H9 (cell line): Measurements from ENCODE around the gene MARK2. TPM values are rescaled to one million over a fixed set of nuclear protein-coding genes. Genes with fewer than 3 reads are reported as not detected.

ENCODE experiments used
- DNase-seq: peaks from one replicate; pipeline ENCODE4 v3.0.0-alpha.2; 2017
- H2AFZ ChIP-seq: one replicate; pipeline ENCODE4 v1.6.1; 2013; ENCODE audit warnings: mild to moderate bottlenecking, low read length, control low read depth, moderate library complexity
- H2AK5ac ChIP-seq: 2 replicates; pipeline ENCODE4 v1.6.1; 2013; ENCODE audit warnings: low read length, control low read depth, mixed read lengths; ENCODE audit not compliant: insufficient read length
- H2BK120ac ChIP-seq: one replicate; pipeline ENCODE4 v1.6.1; 2013; ENCODE audit warnings: low read depth, mild to moderate bottlenecking, low read length, control low read depth, inconsistent platforms; ENCODE audit not compliant: poor library complexity, severe bottlenecking
- H2BK12ac ChIP-seq: 2 replicates; pipeline ENCODE4 v1.6.1; 2013; ENCODE audit warnings: low read length, control low read depth, mixed read lengths, low read depth; ENCODE audit not compliant: insufficient read length
- H2BK15ac ChIP-seq: 2 replicates; pipeline ENCODE4 v1.6.1; 2013; ENCODE audit warnings: low read depth, low read length, control low read depth
- H2BK20ac ChIP-seq: one replicate; pipeline ENCODE4 v1.6.1; 2013; ENCODE audit warnings: low read depth, mild to moderate bottlenecking, low read length, control low read depth, inconsistent platforms; ENCODE audit not compliant: poor library complexity, severe bottlenecking
- H2BK5ac ChIP-seq: 2 replicates; pipeline ENCODE4 v1.6.1; 2013; ENCODE audit warnings: low read length, control low read depth, mixed read lengths; ENCODE audit not compliant: insufficient read length
- H3K14ac ChIP-seq: 2 replicates; pipeline ENCODE4 v1.6.1; 2013; ENCODE audit warnings: low read length, control low read depth; ENCODE audit not compliant: insufficient read depth
- H3K18ac ChIP-seq: 2 replicates; pipeline ENCODE4 v1.6.1; 2013; ENCODE audit warnings: low read depth, mild to moderate bottlenecking, mixed read lengths, low read length, control low read depth; ENCODE audit not compliant: insufficient read length
- H3K23ac ChIP-seq: 2 replicates; pipeline ENCODE4 v1.6.1; 2013; ENCODE audit warnings: low read length, control low read depth, mixed read lengths, low read depth; ENCODE audit not compliant: insufficient read length
- H3K23me2 ChIP-seq: 2 replicates; pipeline ENCODE4 v1.6.1; 2013; ENCODE audit warnings: low read depth, mild to moderate bottlenecking, mixed read lengths, low read length, control low read depth; ENCODE audit not compliant: insufficient read length, poor library complexity, severe bottlenecking
- H3K27ac ChIP-seq: 2 replicates; pipeline ENCODE4 v1.5.1; 2013; ENCODE audit warnings: low read length, control low read depth, mixed read lengths, low read depth; ENCODE audit not compliant: insufficient read length
- H3K27me3 ChIP-seq: 2 replicates; pipeline ENCODE4 v1.6.1; 2013; ENCODE audit warnings: low read length, control low read depth, inconsistent platforms; ENCODE audit not compliant: insufficient read depth
- H3K4ac ChIP-seq: 2 replicates; pipeline ENCODE4 v1.6.1; 2013; ENCODE audit warnings: low read depth, mild to moderate bottlenecking, control low read depth, inconsistent platforms, low read length, moderate library complexity
- H3K4me1 ChIP-seq: 2 replicates; pipeline ENCODE4 v1.6.1; 2013; ENCODE audit warnings: low read length, control low read depth, inconsistent platforms; ENCODE audit not compliant: insufficient read depth
- H3K4me2 ChIP-seq: 2 replicates; pipeline ENCODE4 v1.6.1; 2013; ENCODE audit warnings: low read length, control low read depth, mixed read lengths; ENCODE audit not compliant: insufficient read length, insufficient read depth
- H3K56ac ChIP-seq: 2 replicates; pipeline ENCODE4 v1.6.1; 2013; ENCODE audit warnings: low read depth, mild to moderate bottlenecking, mixed read lengths, low read length, control low read depth; ENCODE audit not compliant: insufficient read length
- H3K79me1 ChIP-seq: 2 replicates; pipeline ENCODE4 v1.6.1; 2013; ENCODE audit warnings: low read depth, mild to moderate bottlenecking, moderate library complexity, low read length, control low read depth, inconsistent platforms; ENCODE audit not compliant: insufficient read depth, poor library complexity, severe bottlenecking
- H3K79me2 ChIP-seq: 2 replicates; pipeline ENCODE4 v1.6.1; 2013; ENCODE audit warnings: low read length, control low read depth, inconsistent platforms; ENCODE audit not compliant: insufficient read depth
- H3K9ac ChIP-seq: 2 replicates; pipeline ENCODE4 v1.6.1; 2013; ENCODE audit warnings: low read length, control low read depth, mixed read lengths; ENCODE audit not compliant: insufficient read length; ENCODE audit errors: extremely low read depth
- H3K9me3 ChIP-seq: one replicate; pipeline ENCODE4 v1.6.1; 2013; ENCODE audit warnings: low read depth, low read length, inconsistent platforms; ENCODE audit not compliant: control insufficient read depth
- H3T11ph ChIP-seq: one replicate; pipeline ENCODE4 v1.6.1; 2013; ENCODE audit warnings: mild to moderate bottlenecking, low read length, control low read depth, inconsistent platforms
- H4K20me1 ChIP-seq: one replicate; pipeline ENCODE4 v1.6.1; 2013; ENCODE audit not compliant: control insufficient read depth, insufficient read length, insufficient read depth
- H4K5ac ChIP-seq: 2 replicates; pipeline ENCODE4 v1.6.1; 2013; ENCODE audit warnings: low read depth, mild to moderate bottlenecking, mixed read lengths, low read length, control low read depth; ENCODE audit not compliant: insufficient read length
- H4K8ac ChIP-seq: replicated peaks from 2 replicates; pipeline ENCODE4 v1.6.1; 2013; ENCODE audit warnings: low read length, control low read depth, mixed read lengths, low read depth; ENCODE audit not compliant: insufficient read length
- H4K91ac ChIP-seq: 2 replicates; pipeline ENCODE4 v1.6.1; 2013; ENCODE audit warnings: low read depth, mild to moderate bottlenecking, moderate library complexity, mixed read lengths, low read length, control low read depth; ENCODE audit not compliant: insufficient read length
- H3K27ac Mint-ChIP-seq, 3 experiments: 2 replicates in 2 of 3; 3 replicates in 1 of 3; pipeline ENCODE4 v1.8.0; 2020 to 2021; ENCODE audit warnings: mixed read lengths in 3 of 3, mild to moderate bottlenecking in 1 of 3, moderate library complexity in 1 of 3
- H3K27me3 Mint-ChIP-seq: 2 replicates; pipeline ENCODE4 v1.8.0; 2021; ENCODE audit warnings: low read depth, mild to moderate bottlenecking, moderate library complexity, mixed read lengths
- H3K36me3 Mint-ChIP-seq, 3 experiments: 2 replicates in 2 of 3; 3 replicates in 1 of 3; pipeline ENCODE4 v1.8.0; 2020 to 2021; ENCODE audit warnings: low read depth in 3 of 3, mixed read lengths in 3 of 3; ENCODE audit not compliant: insufficient read depth in 1 of 3
- H3K4me1 Mint-ChIP-seq, 2 experiments: 2 replicates each; pipeline ENCODE4 v1.8.0; 2020; ENCODE audit warnings: mixed read lengths in 2 of 2
- H3K4me3 Mint-ChIP-seq, 2 experiments: 2 replicates in 1 of 2; 3 replicates in 1 of 2; pipeline ENCODE4 v1.8.0; 2020 to 2021; ENCODE audit warnings: mild to moderate bottlenecking in 2 of 2, mixed read lengths in 2 of 2, moderate library complexity in 1 of 2
- H3K9me3 Mint-ChIP-seq, 2 experiments: 2 replicates in 1 of 2; 3 replicates in 1 of 2; pipeline ENCODE4 v1.8.0; 2020; ENCODE audit warnings: mild to moderate bottlenecking in 2 of 2, mixed read lengths in 2 of 2, moderate library complexity in 1 of 2
- CTCF ChIP-seq: fragments of 200-600 bp; sonication (generic); conservative IDR thresholded peaks from 3 replicates; pipeline ENCODE4 v1.8.0; 2021; ENCODE audit warnings: antibody characterized with exemption, mild to moderate bottlenecking
- WGBS: extraction: QIAGEN DNeasy Blood & Tissue Kit; methylation state at CpG from one replicate; pipeline ENCODE4 v1.1.7; 2013; ENCODE audit warnings: missing lambda C conversion rate, low lambda C conversion rate, mixed read lengths; ENCODE audit not compliant: insufficient read length; ENCODE audit errors: extremely low coverage; 5-methylcytosine and 5-hydroxymethylcytosine counted together
- total RNA-seq: library from RNA; stranded (reverse); gene quantifications from 2 replicates; pipeline ENCODE4 v1.2.1, GENCODE V29; 2021

MARK2 gene
- total RNA-seq, 1 experiment from 2014 or later, result 45.7 TPM

- DNase-seq, result no peak
- Histone ChIP-seq H4K91ac (no peak overlapping the region), H3K4ac (no peak overlapping the region), H3K9ac (no peak overlapping the region), H3K23ac (no peak overlapping the region), H3K79me2 (peaks cover 15% of the 10 kb centered on the region; the same call in 1 of the 2 replicates), H3K27ac (no peak overlapping the region), H4K20me1 (no peaks in the 10 kb centered on the region), H3K4me1 (peaks cover 12% of the 10 kb centered on the region; the same call in 1 of the 2 replicates), H2BK12ac (no peak overlapping the region), H3K56ac (no peak overlapping the region), H3K18ac (no peak overlapping the region), H3K14ac (no peak overlapping the region), H2BK20ac (no peak overlapping the region), H3K79me1 (peaks cover 13% of the 10 kb centered on the region), H2BK5ac (no peak overlapping the region), H3K9me3 (no peaks in the 10 kb centered on the region), H3K4me2 (no peak overlapping the region), H3T11ph (no peak overlapping the region), H4K8ac (no peak overlapping the region), H2AK5ac (no peak overlapping the region), H3K23me2 (no peaks in the 10 kb centered on the region), H2BK15ac (no peak overlapping the region), H3K27me3 (no peaks in the 10 kb centered on the region), H4K5ac (no peak overlapping the region), H2AFZ (no peak overlapping the region), H2BK120ac (no peak overlapping the region)
- WGBS, result no CpG with 5 or more reads among the region's 9 CpGs
- Mint-ChIP-seq H3K4me1 (peaks cover 58 to 63% of the 10 kb centered on the region in 2 experiments), H3K9me3 (no peaks in the 10 kb centered on the region), H3K27ac (peak overlapping the region in 1 of 3 experiments; percentile 1; a peak in 3 of 7 replicates), H3K27me3 (no peaks in the 10 kb centered on the region), H3K4me3 (no peak overlapping the region), H3K36me3 (peaks cover 0 to 3% (median 0%) of the 10 kb centered on the region in 3 experiments; a peak in 2 of 7 replicates)
- no peak for TF ChIP-seq CTCF
Measured at GRCh38 chr11:63868399-63869064, 29.6 kb downstream of the MARK2 start.
